ENCODE data around the gene SCARB2. TPM values are rescaled to one million over a fixed set of nuclear protein-coding genes. Genes with fewer than 3 reads are reported as not detected.

SCARB2 gene
- total and polyA plus RNA-seq, 2 of the 4 experiments (the other 2 are of a cell fraction) = 69.2 to 102 TPM

GRCh38 chr4:76224171-76224570, 10.5 kb upstream of the SCARB2 start:
- POLR2A ChIA-PET (ENCODE audit: unreplicated experiment) = no interaction called here
- WGBS, 2 experiments (ENCODE audit: extremely low coverage in 2 of 2, insufficient read length in 1 of 2) = no CpG with 5 or more reads among the region's 3 CpGs
- no peak overlapping the region for H4K5ac ChIP-seq (ENCODE audit: low read depth, low read length)
- no peak overlapping the region for H2BK5ac ChIP-seq (ENCODE audit: low read depth, low read length, poor library complexity, severe bottlenecking)
- H3K4me1 ChIP-seq (ENCODE audit: control insufficient read depth, insufficient read depth, low read length) = peaks cover 3% of the 10 kb centered on the region; the same call in 1 of the 2 replicates
- H3K4me2 ChIP-seq (ENCODE audit: low read depth, low read length) = no peak overlapping the region
- intact Hi-C loops (cut with micrococcal nuclease) (no loop called here), in situ Hi-C loops (cut with MboI; ENCODE audit: low sequenced_read_pairs) (no loop called here), dilution Hi-C loops (cut with HindIII; ENCODE audit: low sequenced_read_pairs, unreplicated experiment) (no loop called here)
- no peak overlapping the region for H3K56ac ChIP-seq (ENCODE audit: extremely low read depth, insufficient read depth, low read length)
- no peak overlapping the region for H3K4me3 ChIP-seq (ENCODE audit: insufficient read depth, low read depth, low read length)
- no peaks in the 10 kb centered on the region; the same call in 1 of the 2 replicates for H3K27me3 ChIP-seq (ENCODE audit: control insufficient read depth, insufficient read depth, low read length)
- H2BK15ac ChIP-seq (ENCODE audit: low read depth, low read length) = no peak overlapping the region
- no peak overlapping the region for H3K4ac ChIP-seq (ENCODE audit: low read depth, low read length)
- BruUV-seq (replicated peaks) = no TSS peak
- H3K18ac ChIP-seq (ENCODE audit: low read depth, low read length) = no peak overlapping the region
- no peak overlapping the region for H3K27ac ChIP-seq (ENCODE audit: insufficient read depth, low read length)
- DNase-seq (no peak), ATAC-seq (ENCODE audit: low read depth) (no peak)
- H3K36me3 ChIP-seq (ENCODE audit: control insufficient read depth, insufficient read depth, low read length) = no peaks in the 10 kb centered on the region
- no peak for TF ChIP-seq CHD1 (IDR thresholded peaks at IDR 0.05; ENCODE audit: low read depth, low read length)
- no peak for TF ChIP-seq NFE2L2 (IDR thresholded peaks at IDR 0.05; ENCODE audit: low read depth, low read length)
- no peak for TF ChIP-seq RCOR1 (IDR thresholded peaks at IDR 0.05; ENCODE audit: insufficient replicate concordance, low read length)
- TF ChIP-seq BHLHE40 (IDR thresholded peaks at IDR 0.05; ENCODE audit: low read depth, low read length) = no peak
- no peak for TF ChIP-seq RAD21 (IDR thresholded peaks at IDR 0.05; ENCODE audit: low read length)
- TF ChIP-seq CTCF (conservative IDR thresholded peaks at IDR 0.05; ENCODE audit: low read depth, low read length) = no peak
- H3K9ac ChIP-seq (ENCODE audit: low read depth, low read length) = no peak overlapping the region
- no peak overlapping the region for H4K8ac ChIP-seq (ENCODE audit: low read depth in 2 of 2, low read length in 2 of 2)
- peaks cover 2% of the 10 kb centered on the region for H3K9me3 ChIP-seq (ENCODE audit: control insufficient read depth, insufficient read depth, low read length)
- no peak overlapping the region for H3K23ac ChIP-seq (ENCODE audit: low read depth, low read length)
- no peak overlapping the region for H2AK5ac ChIP-seq (ENCODE audit: low read depth, low read length)
- H3K9me1 ChIP-seq (ENCODE audit: insufficient read depth, low read length) = no peaks in the 10 kb centered on the region
- H3K79me1 ChIP-seq (ENCODE audit: low read depth in 1 of 2, low read length in 2 of 2) = no peaks in the 10 kb centered on the region
- no peak overlapping the region for H2BK20ac ChIP-seq (ENCODE audit: low read depth, low read length)
- H4K91ac ChIP-seq (ENCODE audit: insufficient read depth, low read depth, low read length) = no peak overlapping the region
- no peak overlapping the region for H3K14ac ChIP-seq (replicated peaks; ENCODE audit: low read depth, low read length)
- no peak overlapping the region for H2BK120ac ChIP-seq (ENCODE audit: low read depth, low read length)
- H2AK9ac ChIP-seq (replicated peaks; ENCODE audit: low read depth, low read length, poor library complexity) = no peak overlapping the region
- H4K20me1 ChIP-seq (ENCODE audit: insufficient read depth, low read length) = no peaks in the 10 kb centered on the region
- CTCF ChIA-PET = no interaction called here
- H2AFZ ChIP-seq (replicated peaks; ENCODE audit: low read length, poor library complexity) = no peak overlapping the region
